HFFc6 (cell line): ENCODE data around the gene FARSB. TPM values are rescaled to one million over a fixed set of nuclear protein-coding genes. Genes with fewer than 3 reads are reported as not detected.

Experiments
- DNase-seq: peaks from one replicate; pipeline ENCODE4 v3.0.0-alpha.2; 2018
- H3K27ac Mint-ChIP-seq: 2 replicates; pipeline ENCODE4 v1.8.0; 2020; ENCODE audit warnings: mild to moderate bottlenecking, mixed read lengths
- H3K27me3 Mint-ChIP-seq: 2 replicates; pipeline ENCODE4 v1.8.0; 2021; ENCODE audit warnings: mild to moderate bottlenecking, moderate library complexity, mixed read lengths; ENCODE audit not compliant: insufficient read depth
- H3K36me3 Mint-ChIP-seq: 2 replicates; pipeline ENCODE4 v1.8.0; 2021; ENCODE audit warnings: low read depth, mixed read lengths
- H3K4me1 Mint-ChIP-seq: 2 replicates; pipeline ENCODE4 v1.8.0; 2020; ENCODE audit warnings: low read depth, mixed read lengths
- H3K4me3 Mint-ChIP-seq: 2 replicates; pipeline ENCODE4 v1.8.0; 2020; ENCODE audit warnings: mild to moderate bottlenecking, moderate library complexity, mixed read lengths
- H3K9me3 Mint-ChIP-seq: 2 replicates; pipeline ENCODE4 v1.8.0; 2020; ENCODE audit warnings: mild to moderate bottlenecking, mixed read lengths
- CTCF ChIP-seq: fragments of 200-600 bp; sonication (generic); IDR thresholded peaks from 2 replicates; pipeline ENCODE4 v1.5.0; 2021; ENCODE audit warnings: antibody characterized with exemption, mild to moderate bottlenecking
- total RNA-seq, 6 experiments: library from RNA; stranded (reverse); fragmentation: NEBNext Ultra II Directional; extraction: Animal tissue kit (Norgen Biotek cat#: 25700); gene quantifications; 2 replicates in 1 of 6; 3 replicates in 5 of 6; pipeline ENCODE4 v1.2.3, GENCODE V29; 2021

FARSB gene
- total RNA-seq, 6 experiments from 2014 or later: 42.5 to 55.9 (median 51.9) TPM

GRCh38 chr2:222672068-222672401 lies 16.1 kb upstream of the FARSB start:
- Mint-ChIP-seq H3K4me1 (peaks cover 8% of the 10 kb centered on the region), H3K9me3 (no peaks in the 10 kb centered on the region), H3K36me3 (no peaks in the 10 kb centered on the region; the same call in 1 of the 2 replicates), H3K27ac (no peak overlapping the region), H3K4me3 (peak overlapping the region; percentile 45), H3K27me3 (peaks cover 44% of the 10 kb centered on the region)
- DNase-seq: no peak
- no peak for TF ChIP-seq CTCF

GRCh38 chr2:222671259-222672067 lies 15.6 kb upstream of the FARSB start, which contains the start of gene MOGAT1:
Gene MOGAT1 (plus strand): TSS chr2:222671658. CDS start chr2:222671786, 128 bp downstream.
- Mint-ChIP-seq H3K27me3 (peaks cover 48% of the 10 kb centered on the region), H3K27ac (no peak within 1 kb of the TSS), H3K9me3 (no peaks in the 10 kb centered on the region), H3K4me3 (peak within 1 kb of the TSS; percentile 45), H3K4me1 (peaks cover 8% of the 10 kb centered on the region), H3K36me3 (no peaks in the 10 kb centered on the region; the same call in 1 of the 2 replicates)
- 0 out of 2 replicates have a peak, but pooled peaks have one; percentile 7 for TF ChIP-seq CTCF
- DNase-seq: no peak

GRCh38 chr2:222670191-222671038 lies 14.5 kb upstream of the FARSB start:
- no peaks in the 10 kb centered on the region; the same call in 1 of the 2 replicates for H3K36me3 Mint-ChIP-seq
- H3K4me1 Mint-ChIP-seq: peaks cover 8% of the 10 kb centered on the region
- TF ChIP-seq CTCF: no peak
- peaks cover 53% of the 10 kb centered on the region for H3K27me3 Mint-ChIP-seq
- H3K9me3 Mint-ChIP-seq: no peaks in the 10 kb centered on the region
- no peak for DNase-seq
- no peak overlapping the region for H3K27ac Mint-ChIP-seq
- H3K4me3 Mint-ChIP-seq: no peak overlapping the region

- no peak for TF ChIP-seq CTCF
- peak; percentile 17 for DNase-seq
- Mint-ChIP-seq H3K9me3 (no peaks in the 10 kb centered on the region), H3K36me3 (no peaks in the 10 kb centered on the region; the same call in 1 of the 2 replicates), H3K27me3 (peaks cover 52% of the 10 kb centered on the region), H3K27ac (no peak overlapping the region), H3K4me3 (no peak overlapping the region), H3K4me1 (peaks cover 8% of the 10 kb centered on the region)
These were observed 13.5 kb upstream of the FARSB start for GRCh38 chr2:222669353-222669752.

GRCh38 chr2:222668494-222669154 lies 12.7 kb upstream of the FARSB start:
- no peak for DNase-seq
- H3K9me3 Mint-ChIP-seq: no peaks in the 10 kb centered on the region
- peaks cover 8% of the 10 kb centered on the region for H3K4me1 Mint-ChIP-seq
- no peak overlapping the region for H3K4me3 Mint-ChIP-seq
- H3K27me3 Mint-ChIP-seq: peaks cover 49% of the 10 kb centered on the region
- H3K36me3 Mint-ChIP-seq: no peaks in the 10 kb centered on the region; the same call in 1 of the 2 replicates
- TF ChIP-seq CTCF: no peak
- H3K27ac Mint-ChIP-seq: no peak overlapping the region
